Activated CD4-positive, alpha-beta T cell treated with anti-CD3 and anti-CD28 coated beads, Interleukin-2, amount 10 ng/mL, durations not matched to agents 24 days and 14 days (primary cell): Measurements from ENCODE around the gene SEC61B. TPM values are rescaled to one million over a fixed set of nuclear protein-coding genes. Genes with fewer than 3 reads are reported as not detected.
"Not testable (repeated sequence)": the region's sequence is repeated elsewhere in the genome, so short reads cannot be mapped to it uniquely, and the experiment has no call there.

Source experiments
- DNase-seq: peaks from one replicate; pipeline ENCODE4 v3.0.0; 2022
- H3K27ac Mint-ChIP-seq: one replicate; pipeline ENCODE4 v1.8.0; 2022; ENCODE audit warnings: mild to moderate bottlenecking, mixed read lengths
- H3K27me3 Mint-ChIP-seq: one replicate; pipeline ENCODE4 v1.8.0; 2022; ENCODE audit warnings: mixed read lengths
- H3K36me3 Mint-ChIP-seq: one replicate; pipeline ENCODE4 v1.8.0; 2022; ENCODE audit warnings: low read depth, mild to moderate bottlenecking, mixed read lengths
- H3K4me1 Mint-ChIP-seq: one replicate; pipeline ENCODE4 v1.8.0; 2021; ENCODE audit warnings: mixed read lengths
- H3K4me3 Mint-ChIP-seq: one replicate; pipeline ENCODE4 v1.8.0; 2022; ENCODE audit warnings: mild to moderate bottlenecking, moderate library complexity, mixed read lengths
- H3K9me3 Mint-ChIP-seq: one replicate; pipeline ENCODE4 v1.8.0; 2021; ENCODE audit warnings: mixed read lengths
- intact Hi-C: fragments of 100-400 bp; cut with micrococcal nuclease; formaldehyde crosslinking; loops from one replicate; pipeline ENCODE4 v1.15.1; 2023
- total RNA-seq: library from RNA; stranded (reverse); gene quantifications from 2 replicates; pipeline ENCODE4 v1.2.3, GENCODE V29; 2022

Gene SEC61B
- total RNA-seq, 1 donor from 2014 or later: 170 TPM

DNA sequence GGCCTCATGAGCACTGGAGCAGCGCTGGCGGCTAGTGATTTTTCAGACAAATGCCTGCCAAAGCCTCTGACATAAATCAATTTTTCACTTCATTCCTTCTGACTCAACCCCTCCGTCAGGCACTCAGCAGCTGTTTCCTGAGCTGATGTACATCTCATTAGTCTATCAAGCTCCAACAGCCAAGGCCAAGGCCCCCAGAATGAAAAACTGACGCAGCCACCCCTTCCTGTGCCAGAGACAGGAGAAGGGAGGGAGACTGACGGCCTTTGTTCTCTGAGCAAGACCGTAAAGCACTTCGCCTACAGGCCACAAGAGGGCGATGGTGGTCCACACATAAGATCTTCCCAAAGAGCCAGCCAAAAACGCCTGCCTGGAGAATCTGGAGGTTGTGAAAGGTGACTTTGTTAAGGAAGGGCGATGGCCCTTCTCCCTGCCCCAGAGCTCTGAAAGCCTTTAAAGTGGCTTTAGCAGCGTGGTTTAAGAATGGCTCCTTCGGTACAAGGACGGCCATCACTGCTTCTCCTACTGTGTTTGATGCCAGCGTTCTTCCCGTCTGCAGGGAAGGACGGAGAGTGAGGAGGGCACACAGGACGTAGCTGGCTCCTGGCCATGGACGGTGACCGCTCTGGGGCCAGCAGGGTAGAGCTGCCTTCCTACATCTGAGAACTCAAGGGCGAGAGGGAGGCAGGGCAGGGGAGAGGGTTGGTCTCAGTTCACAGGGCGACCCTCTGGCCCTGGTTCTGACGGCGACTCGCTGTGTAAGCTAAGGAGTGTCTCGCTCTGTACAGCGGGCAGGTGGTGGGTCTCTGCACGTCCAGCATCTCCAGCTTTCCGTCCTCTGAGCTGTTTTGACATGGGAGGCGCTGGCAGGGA lies 37.4 kb upstream of the SEC61B start:
- H3K27ac Mint-ChIP-seq: peak overlapping the region; percentile 56
- H3K4me1 Mint-ChIP-seq: peaks cover 43% of the 10 kb centered on the region
- H3K4me3 Mint-ChIP-seq: no peak overlapping the region
- peak; percentile 92 for DNase-seq
- intact Hi-C loops: loop anchor here (1.0 to 10.0 kb wide), 6 partner anchors 37 to 1410 kb away; partner anchors contain the start of gene ALG2
- H3K27me3 Mint-ChIP-seq: peaks cover 15% of the 10 kb centered on the region
- H3K36me3 Mint-ChIP-seq: no peaks in the 10 kb centered on the region
- H3K9me3 Mint-ChIP-seq: no peaks in the 10 kb centered on the region

DNA sequence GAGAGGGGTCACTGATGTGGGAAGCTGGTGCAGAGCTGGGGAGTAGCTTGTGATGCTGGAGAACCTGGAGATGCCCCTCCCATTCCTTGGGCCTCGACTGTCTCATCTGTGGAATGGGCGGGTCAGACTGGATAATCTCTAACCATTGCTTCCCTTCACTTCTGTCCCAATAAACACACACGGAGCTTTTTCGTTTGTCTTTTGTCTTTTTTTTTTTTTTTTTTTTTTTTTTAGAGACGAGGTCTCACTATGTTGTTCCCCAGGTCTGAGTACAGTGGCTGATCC lies 36.8 kb upstream of the SEC61B start:
- Mint-ChIP-seq H3K4me1 (peaks cover 38% of the 10 kb centered on the region), H3K36me3 (no peaks in the 10 kb centered on the region), H3K27ac (no peak overlapping the region), H3K4me3 (no peak overlapping the region), H3K27me3 (peaks cover 15% of the 10 kb centered on the region), H3K9me3 (no peaks in the 10 kb centered on the region)
- intact Hi-C loops: loop anchor here (2.0 to 10.0 kb wide), 4 partner anchors 250 to 1410 kb away; no protein-coding TSS in a partner anchor
- no peak for DNase-seq

DNA sequence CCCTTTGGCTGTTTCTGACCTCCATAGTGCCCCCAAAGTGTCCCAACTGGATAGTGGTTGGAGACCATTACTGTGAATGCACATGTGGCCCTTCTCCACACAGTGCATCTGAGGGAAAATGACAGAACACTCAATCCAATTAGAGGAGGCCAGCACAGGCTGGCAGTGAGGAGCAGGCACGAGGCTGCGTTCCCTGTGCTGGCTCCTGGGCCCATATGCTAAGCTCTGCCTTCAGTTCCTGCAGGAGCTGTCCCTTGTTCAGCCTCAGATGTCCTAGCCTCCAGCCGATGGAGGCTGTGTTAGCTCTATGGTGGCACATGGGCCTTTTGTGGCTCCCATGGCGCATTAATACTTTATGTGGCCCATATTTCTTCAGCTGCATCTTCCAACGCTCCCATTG lies 36.1 kb upstream of the SEC61B start:
- Mint-ChIP-seq H3K9me3 (no peaks in the 10 kb centered on the region), H3K4me1 (peaks cover 32% of the 10 kb centered on the region), H3K27me3 (peaks cover 21% of the 10 kb centered on the region), H3K27ac (no peak overlapping the region), H3K4me3 (no peak overlapping the region), H3K36me3 (no peaks in the 10 kb centered on the region)
- DNase-seq: no peak
- intact Hi-C loops: loop anchor here (2.0 to 10.0 kb wide), 4 partner anchors 249 to 1409 kb away; no protein-coding TSS in a partner anchor

DNA sequence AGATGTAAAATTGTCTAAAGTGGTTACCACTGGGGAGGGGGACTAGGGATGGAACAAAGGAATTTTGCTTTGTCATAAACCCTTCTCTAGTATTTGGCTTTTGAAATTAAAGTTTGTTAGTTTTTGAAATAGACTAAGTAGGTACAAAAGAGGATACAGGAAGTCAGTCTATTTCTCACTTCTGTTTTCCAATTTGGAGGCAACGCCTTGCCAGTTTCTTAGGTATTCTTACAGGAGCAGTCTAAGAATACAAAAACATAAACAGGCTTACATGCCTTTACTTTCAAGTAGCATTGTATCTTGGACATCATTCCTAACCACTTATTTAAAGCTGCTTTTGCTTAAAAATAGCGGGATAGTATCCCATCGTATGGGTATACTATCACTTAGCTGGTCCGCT lies 34.8 kb upstream of the SEC61B start:
- intact Hi-C loops: loop anchor here (10.0 kb wide), 3 partner anchors 247 to 1407 kb away; no protein-coding TSS in a partner anchor
- Mint-ChIP-seq H3K9me3 (no peaks in the 10 kb centered on the region), H3K27ac (no peak overlapping the region), H3K4me1 (peaks cover 21% of the 10 kb centered on the region), H3K4me3 (no peak overlapping the region), H3K27me3 (peaks cover 29% of the 10 kb centered on the region), H3K36me3 (no peaks in the 10 kb centered on the region)
- DNase-seq: no peak

DNA sequence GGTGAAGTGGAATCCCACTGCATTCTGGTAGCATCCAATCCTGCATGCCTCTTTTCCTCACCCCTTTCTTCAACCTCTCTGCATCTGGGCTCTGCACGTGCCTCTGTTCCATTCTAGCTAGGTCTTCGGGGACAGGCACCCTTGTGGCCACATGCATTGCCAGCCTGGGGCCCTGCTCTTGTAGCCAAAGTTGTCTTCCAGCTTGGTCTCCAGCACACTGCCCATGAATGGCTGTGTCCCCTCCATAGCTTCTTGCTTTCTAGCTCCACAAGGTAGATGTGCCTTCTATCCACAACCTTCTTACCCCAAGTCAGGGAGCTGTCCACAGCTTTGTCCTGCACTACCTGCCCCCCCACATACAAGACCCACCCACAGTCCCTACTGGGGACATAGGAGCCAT lies 32.9 kb upstream of the SEC61B start:
- H3K36me3 Mint-ChIP-seq: no peaks in the 10 kb centered on the region
- intact Hi-C loops: loop anchor here (10.0 kb wide), 3 partner anchors 246 to 1406 kb away; no protein-coding TSS in a partner anchor
- peaks cover 40% of the 10 kb centered on the region for H3K27me3 Mint-ChIP-seq
- H3K4me1 Mint-ChIP-seq: peaks cover 23% of the 10 kb centered on the region
- no peak overlapping the region for H3K27ac Mint-ChIP-seq
- DNase-seq: no peak
- H3K9me3 Mint-ChIP-seq: no peaks in the 10 kb centered on the region
- no peak overlapping the region for H3K4me3 Mint-ChIP-seq

DNA sequence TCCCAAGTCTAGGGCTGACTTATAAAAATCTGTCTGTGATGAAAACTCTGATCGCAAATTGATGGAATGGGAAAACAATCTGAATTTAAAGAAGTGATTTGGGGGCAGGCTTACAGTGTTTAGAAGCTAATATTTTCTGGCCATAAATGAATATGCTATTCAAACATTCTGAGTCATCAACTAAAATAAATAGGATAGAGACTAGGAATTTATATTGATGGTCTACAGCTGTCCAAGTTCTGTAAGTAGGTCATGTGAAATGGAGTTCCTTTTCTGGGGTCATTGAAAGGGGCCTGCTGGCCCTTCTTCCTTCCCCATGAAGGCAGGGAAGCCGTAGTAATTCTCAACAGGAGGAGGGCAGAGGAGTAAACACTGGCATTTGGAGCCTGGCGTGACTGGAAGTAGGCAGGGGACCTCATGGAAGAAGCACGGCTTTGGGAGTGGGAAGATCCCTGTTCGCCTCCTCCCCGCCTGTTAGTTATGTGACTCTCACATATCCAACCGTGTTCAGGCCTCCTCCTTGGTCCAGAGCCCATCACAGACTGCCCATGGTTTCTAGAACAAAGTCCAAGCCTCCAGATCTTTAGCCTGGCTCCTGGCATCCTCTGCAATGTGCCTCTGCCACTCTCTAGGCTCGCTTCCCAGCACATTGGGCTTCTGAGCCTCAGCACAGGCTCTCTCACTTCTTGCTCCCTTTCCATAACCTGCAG lies 32.0 kb upstream of the SEC61B start:
- Mint-ChIP-seq H3K36me3 (no peaks in the 10 kb centered on the region), H3K27me3 (peaks cover 44% of the 10 kb centered on the region), H3K9me3 (no peaks in the 10 kb centered on the region), H3K27ac (no peak overlapping the region), H3K4me3 (no peak overlapping the region), H3K4me1 (peaks cover 17% of the 10 kb centered on the region)
- no peak for DNase-seq
- intact Hi-C loops: loop anchor here (10.0 kb wide), 3 partner anchors 245 to 1405 kb away; no protein-coding TSS in a partner anchor

DNA sequence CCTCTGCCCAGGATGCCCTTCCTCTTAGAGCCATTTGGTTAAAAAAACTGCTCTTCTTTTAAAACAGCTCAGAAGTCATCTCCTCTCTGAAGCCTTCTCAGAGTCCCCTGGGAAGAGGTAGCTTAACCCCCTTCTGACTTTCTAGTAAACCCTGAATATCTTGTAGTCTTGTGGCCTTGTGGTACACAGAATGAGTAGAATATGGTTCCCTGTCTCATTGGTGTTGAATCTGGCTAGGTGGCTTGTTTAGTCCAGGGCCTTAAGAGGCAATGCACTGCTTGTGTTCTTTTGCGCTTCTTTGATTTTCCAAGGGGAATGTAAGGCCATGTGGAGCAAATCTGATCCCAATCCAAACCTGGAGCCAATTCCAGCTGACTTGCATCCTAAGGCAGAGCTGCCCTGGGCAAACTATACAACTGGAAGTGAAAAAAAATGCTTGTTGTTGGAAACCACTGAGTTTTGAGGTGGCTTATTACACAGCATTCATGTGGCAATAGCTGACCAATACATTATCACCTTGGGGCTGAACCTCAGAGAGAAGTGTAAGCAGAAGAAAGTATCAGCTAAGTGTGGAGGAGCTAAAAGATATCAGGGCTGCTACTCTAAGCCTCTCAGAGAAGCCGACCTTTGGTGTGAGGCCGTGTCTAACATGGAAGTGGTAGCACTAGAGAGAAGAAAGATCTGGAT lies 31.3 kb upstream of the SEC61B start:
- no peaks in the 10 kb centered on the region for H3K36me3 Mint-ChIP-seq
- no peak overlapping the region for H3K4me3 Mint-ChIP-seq

DNA sequence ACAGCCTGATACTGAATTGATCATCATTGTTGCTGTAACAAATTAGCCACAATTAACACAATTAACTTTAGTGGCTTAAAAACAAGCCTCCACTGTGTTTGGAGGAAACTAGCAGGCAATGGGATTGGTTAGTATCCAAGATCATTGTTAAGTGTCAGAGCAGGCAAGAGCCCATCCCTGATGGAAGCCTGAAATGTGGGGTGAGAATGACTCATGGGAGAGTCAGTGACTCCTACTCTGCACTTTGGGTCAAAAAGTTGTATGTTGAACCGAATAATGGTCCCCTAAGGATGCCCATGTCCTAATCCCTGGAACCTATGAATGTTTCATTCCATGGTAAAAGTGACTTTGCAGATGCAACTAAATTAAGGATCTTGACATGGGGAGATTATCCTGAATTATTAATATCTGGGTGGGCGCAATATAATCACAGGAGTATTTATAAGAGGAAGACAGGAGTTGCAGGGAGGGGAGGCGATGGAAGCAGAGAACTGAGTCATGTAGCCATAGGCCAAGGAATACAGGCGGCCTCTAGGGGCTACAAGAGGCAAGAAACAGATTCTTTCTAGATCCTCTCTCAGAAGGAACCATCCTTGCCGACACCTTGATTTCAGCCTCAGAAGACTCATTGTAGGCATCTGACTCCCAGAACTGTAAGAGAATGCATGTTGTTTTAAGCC lies 29.2 kb upstream of the SEC61B start:
- Mint-ChIP-seq H3K27me3 (peaks cover 43% of the 10 kb centered on the region), H3K4me1 (peaks cover 22% of the 10 kb centered on the region), H3K27ac (no peak overlapping the region), H3K4me3 (no peak overlapping the region), H3K9me3 (no peaks in the 10 kb centered on the region), H3K36me3 (no peaks in the 10 kb centered on the region)
- peak; percentile 56 for DNase-seq
- intact Hi-C loops: no loop called here

More for the DNA sequence above, 31.3 kb upstream of the SEC61B start:
- H3K27me3 Mint-ChIP-seq: peaks cover 45% of the 10 kb centered on the region
- H3K27ac Mint-ChIP-seq: no peak overlapping the region
- no peaks in the 10 kb centered on the region for H3K9me3 Mint-ChIP-seq
- DNase-seq: no peak
- intact Hi-C loops: no loop called here
- H3K4me1 Mint-ChIP-seq: peaks cover 18% of the 10 kb centered on the region

DNA sequence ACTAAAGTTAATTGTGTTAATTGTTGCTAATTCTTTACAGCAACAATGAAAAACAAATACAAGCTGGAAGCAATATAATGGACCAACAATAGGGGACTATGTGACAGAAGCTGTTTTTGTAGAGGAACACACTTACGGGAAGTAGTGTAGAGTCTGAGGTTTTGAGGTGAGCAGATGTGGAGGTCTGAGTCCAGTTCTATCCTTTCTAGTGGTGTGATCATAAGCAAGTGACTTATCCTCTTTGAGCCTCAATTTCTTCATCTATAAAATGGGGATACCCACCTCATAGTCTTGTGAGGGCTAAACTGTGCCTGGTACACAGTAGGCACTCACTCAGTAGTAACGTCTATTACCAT lies 28.6 kb upstream of the SEC61B start:
- DNase-seq: peak; percentile 59
- Mint-ChIP-seq H3K4me3 (no peak overlapping the region), H3K9me3 (no peaks in the 10 kb centered on the region), H3K27me3 (peaks cover 39% of the 10 kb centered on the region), H3K27ac (no peak overlapping the region), H3K4me1 (peaks cover 22% of the 10 kb centered on the region), H3K36me3 (no peaks in the 10 kb centered on the region)
- intact Hi-C loops: no loop called here

DNA sequence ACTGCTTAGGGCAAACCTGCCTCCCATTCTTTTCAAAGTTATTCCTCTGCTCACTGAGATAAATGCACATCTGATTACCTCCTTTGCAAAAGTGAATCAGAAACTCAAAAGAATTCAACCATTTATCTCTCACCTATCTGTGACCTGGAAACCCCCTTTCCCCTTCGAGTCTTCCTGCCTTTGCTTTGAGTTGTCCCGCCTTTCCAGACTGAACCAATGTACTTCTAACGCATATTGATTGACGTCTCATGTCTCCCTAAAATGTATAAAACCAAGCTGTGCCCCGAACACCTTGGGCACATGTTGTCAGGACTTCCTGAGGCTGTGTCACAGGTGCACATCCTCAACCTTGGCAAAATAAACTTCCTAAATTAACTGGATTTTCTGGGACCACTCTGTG lies 25.6 kb upstream of the SEC61B start:
- H3K9me3 Mint-ChIP-seq, H3K27ac Mint-ChIP-seq, intact Hi-C loops, H3K4me3 Mint-ChIP-seq, H3K36me3 Mint-ChIP-seq: not testable (repeated sequence)
- peaks cover 22% of the 10 kb centered on the region for H3K4me1 Mint-ChIP-seq
- peaks cover 27% of the 10 kb centered on the region for H3K27me3 Mint-ChIP-seq
- peak; percentile 54 for DNase-seq

DNA sequence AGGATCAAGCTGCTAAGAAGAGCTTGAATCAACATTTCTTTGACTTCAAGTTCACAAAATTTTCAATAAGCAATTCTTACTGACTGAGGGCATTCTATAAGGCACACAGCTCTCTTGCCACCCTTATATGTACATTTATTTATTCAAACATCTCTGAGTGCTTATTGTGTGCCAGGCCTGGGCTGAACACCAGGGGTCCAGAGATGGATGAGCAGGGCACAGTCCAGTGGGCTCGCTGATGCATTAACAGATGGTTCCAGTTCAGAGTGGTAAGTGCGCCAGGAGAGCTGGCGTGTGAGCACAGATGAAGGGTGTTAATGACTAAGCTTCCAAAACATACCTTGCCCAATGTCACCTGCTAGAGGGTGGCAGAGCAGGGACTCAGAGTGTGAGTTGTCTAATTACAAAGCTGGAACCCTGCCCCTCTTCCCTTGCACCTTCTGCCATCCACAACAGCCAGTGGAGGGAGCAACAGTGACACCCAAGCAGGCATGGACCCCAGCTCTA lies 24.9 kb upstream of the SEC61B start:
- Mint-ChIP-seq H3K9me3 (no peaks in the 10 kb centered on the region), H3K4me1 (peaks cover 21% of the 10 kb centered on the region), H3K4me3 (no peak overlapping the region), H3K27me3 (peaks cover 31% of the 10 kb centered on the region), H3K36me3 (no peaks in the 10 kb centered on the region), H3K27ac (no peak overlapping the region)
- intact Hi-C loops: no loop called here
- DNase-seq: no peak

DNA sequence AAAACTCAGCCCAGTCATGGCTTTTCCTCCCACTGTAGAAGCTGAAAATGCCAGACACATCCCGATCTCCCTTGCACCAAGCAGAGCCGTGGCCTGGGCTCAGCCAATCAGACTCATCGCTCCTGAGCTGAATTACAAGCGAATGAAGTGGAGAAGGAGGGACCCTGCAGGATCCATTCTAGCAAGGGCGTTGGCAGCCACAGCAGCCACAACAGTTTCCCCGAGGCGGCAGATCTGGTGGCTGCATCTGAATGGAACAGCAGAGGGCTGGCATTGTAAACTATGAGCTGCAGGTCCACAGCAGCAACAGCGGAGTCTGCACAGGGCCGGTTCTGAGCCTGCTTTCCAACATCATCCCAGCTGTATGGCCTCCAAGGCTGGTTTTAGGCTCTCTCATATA lies 24.1 kb upstream of the SEC61B start:
- H3K9me3 Mint-ChIP-seq: no peaks in the 10 kb centered on the region
- H3K36me3 Mint-ChIP-seq: no peaks in the 10 kb centered on the region
- no peak for DNase-seq
- no peak overlapping the region for H3K27ac Mint-ChIP-seq
- H3K4me3 Mint-ChIP-seq: no peak overlapping the region
- intact Hi-C loops: no loop called here
- peaks cover 16% of the 10 kb centered on the region for H3K4me1 Mint-ChIP-seq
- H3K27me3 Mint-ChIP-seq: peaks cover 27% of the 10 kb centered on the region

DNA sequence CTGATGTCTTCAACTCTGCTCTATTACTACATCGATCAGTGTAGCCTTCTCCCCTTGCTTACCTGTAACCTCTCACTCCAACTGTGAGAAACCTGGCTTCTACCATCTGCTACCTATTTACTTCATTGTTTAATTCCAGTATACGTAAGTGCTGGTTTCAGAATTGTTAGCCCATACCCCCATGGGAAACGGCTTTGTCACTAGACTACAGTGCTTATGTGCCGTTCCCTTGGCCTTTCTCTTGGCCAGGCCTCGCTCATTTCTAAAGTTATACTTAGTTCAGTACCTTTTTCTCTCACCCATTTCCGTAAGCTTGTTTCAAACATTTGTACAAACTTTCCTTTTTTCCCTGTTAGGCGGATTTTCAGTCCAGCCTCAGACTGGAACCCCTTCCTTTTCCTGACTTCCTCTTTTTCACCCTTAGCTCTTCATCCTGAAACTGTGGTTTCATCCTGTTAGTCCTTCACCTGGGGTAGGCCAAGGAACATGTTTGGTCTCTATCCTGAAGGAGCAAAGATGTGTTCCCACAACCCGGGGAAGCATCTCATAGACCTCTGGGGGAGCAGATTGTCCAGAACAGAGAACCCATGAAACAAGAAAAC lies 22.0 kb upstream of the SEC61B start:
- H3K9me3 Mint-ChIP-seq: no peaks in the 10 kb centered on the region
- H3K27me3 Mint-ChIP-seq: peaks cover 16% of the 10 kb centered on the region
- intact Hi-C loops: no loop called here
- H3K4me3 Mint-ChIP-seq: no peak overlapping the region
- no peaks in the 10 kb centered on the region for H3K36me3 Mint-ChIP-seq
- no peak overlapping the region for H3K27ac Mint-ChIP-seq
- no peak for DNase-seq
- H3K4me1 Mint-ChIP-seq: peaks cover 10% of the 10 kb centered on the region
